Uterus (tissue), 4 donors: ENCODE data around the gene TXNDC11. TPM values are rescaled to one million over a fixed set of nuclear protein-coding genes. Genes with fewer than 3 reads are reported as not detected.

Source experiments
- DNase-seq, 2 donors: peaks; one replicate each; pipeline ENCODE4 v3.0.0-alpha.2; 2019 to 2020
- H3K27ac ChIP-seq, 2 donors: fragments of 200-600 bp; sonication (generic); 1 replicate in 1 of 2; 2 replicates in 1 of 2; pipeline ENCODE4 v1.5.1; 2016 to 2018
- H3K27me3 ChIP-seq, 2 donors: fragments of 200-600 bp; sonication (generic); one replicate each; pipeline ENCODE4 v1.5.1; 2018 to 2019; ENCODE audit warnings: control low read depth in 1 of 2
- H3K36me3 ChIP-seq, 2 donors: fragments of 200-600 bp; sonication (generic); one replicate each; pipeline ENCODE4 v1.5.1; 2019; ENCODE audit warnings: control low read depth in 1 of 2
- H3K4me1 ChIP-seq, 2 donors: fragments of 200-600 bp; sonication (generic); one replicate each; pipeline ENCODE4 v1.5.1; 2018 to 2019; ENCODE audit warnings: control low read depth in 1 of 2
- H3K4me3 ChIP-seq, 2 donors: fragments of 200-600 bp; sonication (generic); 1 replicate in 1 of 2; 2 replicates in 1 of 2; pipeline ENCODE4 v1.5.1; 2018 to 2019; ENCODE audit warnings: mild to moderate bottlenecking in 1 of 2
- H3K9me3 ChIP-seq, 2 donors: fragments of 200-600 bp; sonication (generic); one replicate each; pipeline ENCODE4 v1.5.1; 2019; ENCODE audit warnings: control low read depth in 1 of 2
- CTCF ChIP-seq, 4 experiments: fragments of 200-600 bp in 2 of 4; fragments of 450-650 bp in 2 of 4; sonication (generic) in 2 of 4; IDR thresholded peaks; one replicate each; pipeline ENCODE4 v1.5.1; 2016 to 2019; ENCODE audit warnings: antibody characterized with exemption in 4 of 4, mild to moderate bottlenecking in 2 of 4, moderate library complexity in 1 of 4
- POLR2A ChIP-seq, 2 donors: fragments of 450-650 bp; IDR thresholded peaks; one replicate each; pipeline ENCODE4 v1.6.1; 2016; ENCODE audit warnings: antibody characterized with exemption in 2 of 2, mild to moderate bottlenecking in 1 of 2, moderate library complexity in 1 of 2
- intact Hi-C: fragments of 100-400 bp; cut with DNase I; formaldehyde crosslinking; loops from one replicate; pipeline ENCODE4 v1.15.1; 2023; ENCODE audit warnings: low total_unique reads
- total RNA-seq, 4 donors: library from RNA; depleted of rRNA in 3 of 4; stranded (reverse); fragments of >200 nt in 3 of 4; gene quantifications; one replicate each; pipeline versions ENCODE4 v1.1.0 to v1.2.4, GENCODE V29; 2014 to 2023
- donor health status: DM: yes; HTN: yes; CAD: no.

TXNDC11 gene
- total RNA-seq, 4 donors from 2014 or later, result 6.1 to 52.0 (median 40.0) TPM

- peaks cover 0 to 5% of the 10 kb centered on the region in 2 donors for H3K4me1 ChIP-seq
- H3K4me3 ChIP-seq, result no peak overlapping the region
- no peak overlapping the region for H3K27ac ChIP-seq
- no peak for DNase-seq
- intact Hi-C loops, result no loop called here
- H3K9me3 ChIP-seq, result no peaks in the 10 kb centered on the region
- H3K36me3 ChIP-seq, result no peaks in the 10 kb centered on the region
- no peaks in the 10 kb centered on the region for H3K27me3 ChIP-seq
- TF ChIP-seq CTCF (IDR thresholded peaks at IDR 0.05), result no peak
- TF ChIP-seq POLR2A (IDR thresholded peaks at IDR 0.05), result no peak
Observed at GRCh38 chr16:11636172-11636721, 106.4 kb downstream of the TXNDC11 start.

- no peak for DNase-seq
- H3K27ac ChIP-seq, result no peak overlapping the region
- intact Hi-C loops, result no loop called here
- no peaks in the 10 kb centered on the region for H3K9me3 ChIP-seq
- no peak for TF ChIP-seq CTCF (IDR thresholded peaks at IDR 0.05)
- TF ChIP-seq POLR2A (IDR thresholded peaks at IDR 0.05), result no peak
- no peaks in the 10 kb centered on the region for H3K36me3 ChIP-seq
- no peaks in the 10 kb centered on the region for H3K4me1 ChIP-seq
- no peak overlapping the region for H3K4me3 ChIP-seq
- H3K27me3 ChIP-seq, result no peaks in the 10 kb centered on the region
Observed at GRCh38 chr16:11635679-11636171, 106.9 kb downstream of the TXNDC11 start.

- intact Hi-C loops, result no loop called here
- Histone ChIP-seq H3K4me1 (no peaks in the 10 kb centered on the region), H3K27me3 (no peaks in the 10 kb centered on the region), H3K4me3 (no peak overlapping the region), H3K27ac (no peak overlapping the region), H3K36me3 (no peaks in the 10 kb centered on the region), H3K9me3 (no peaks in the 10 kb centered on the region)
- DNase-seq, result no peak
- TF ChIP-seq CTCF (IDR thresholded peaks at IDR 0.05) (no peak), POLR2A (IDR thresholded peaks at IDR 0.05) (no peak)
Observed at GRCh38 chr16:11635113-11635652, 107.5 kb downstream of the TXNDC11 start.

- TF ChIP-seq POLR2A (IDR thresholded peaks at IDR 0.05) (no peak), CTCF (IDR thresholded peaks at IDR 0.05) (no peak)
- H3K27me3 ChIP-seq, result no peaks in the 10 kb centered on the region
- H3K4me1 ChIP-seq, result no peaks in the 10 kb centered on the region
- H3K27ac ChIP-seq, result no peak overlapping the region
- intact Hi-C loops, result no loop called here
- no peak overlapping the region for H3K4me3 ChIP-seq
- no peak for DNase-seq
- H3K36me3 ChIP-seq, result no peaks in the 10 kb centered on the region
- H3K9me3 ChIP-seq, result no peaks in the 10 kb centered on the region
Observed at GRCh38 chr16:11634312-11634711, 108.3 kb downstream of the TXNDC11 start.

- Histone ChIP-seq H3K9me3 (no peaks in the 10 kb centered on the region), H3K4me3 (no peak overlapping the region), H3K27ac (peak overlapping the region; percentile 79 to 82), H3K4me1 (no peaks in the 10 kb centered on the region), H3K36me3 (no peaks in the 10 kb centered on the region), H3K27me3 (no peaks in the 10 kb centered on the region)
- no peak for DNase-seq
- intact Hi-C loops, result no loop called here
- TF ChIP-seq POLR2A (IDR thresholded peaks at IDR 0.05) (no peak), CTCF (IDR thresholded peaks at IDR 0.05) (no peak)
Observed at GRCh38 chr16:11633113-11633512, 109.5 kb downstream of the TXNDC11 start.
